Vagina (tissue), 2 donors: Measurements from ENCODE around the gene ZNF541.
"Not testable (repeated sequence)": the region's sequence is repeated elsewhere in the genome, so short reads cannot be mapped to it uniquely, and the experiment has no call there.

Experiments used
- CTCF ChIP-seq, 3 experiments: fragments of 450-650 bp in 2 of 3; fragments of 200-600 bp in 1 of 3; sonication (generic) in 1 of 3; IDR thresholded peaks; one replicate each; pipeline ENCODE4 v1.5.1; 2017 to 2019; ENCODE audit warnings: antibody characterized with exemption in 3 of 3, mild to moderate bottlenecking in 2 of 3, moderate library complexity in 2 of 3
- POLR2A ChIP-seq, 2 donors: fragments of 450-650 bp; IDR thresholded peaks; one replicate each; pipeline ENCODE4 v1.6.1; 2017; ENCODE audit warnings: antibody characterized with exemption in 2 of 2, mild to moderate bottlenecking in 2 of 2, moderate library complexity in 2 of 2

GRCh38 chr19:47583161-47583560 lies 10.2 kb upstream of the ZNF541 start:
- TF ChIP-seq CTCF, POLR2A (IDR thresholded peaks at IDR 0.05): not testable (repeated sequence)
